HFF-Myc (cell line): Measurements from ENCODE around the gene CNKSR2.
"Not testable (repeated sequence)": the region's sequence is repeated elsewhere in the genome, so short reads cannot be mapped to it uniquely, and the experiment has no call there.

Experiments used
- DNase-seq: peaks from one replicate; pipeline ENCODE4 v3.0.0-alpha.2; 2011; ENCODE audit warnings: low read depth; ENCODE audit errors: extremely low read depth
- H3K4me3 ChIP-seq: replicated peaks from 2 replicates; pipeline ENCODE4 v1.5.1; 2011; ENCODE audit warnings: low read depth, mild to moderate bottlenecking, control low read depth, low read length
- CTCF ChIP-seq: IDR thresholded peaks from 2 replicates; pipeline ENCODE4 v1.5.1; 2012; ENCODE audit warnings: mild to moderate bottlenecking, low read depth, low read length, control low read depth; ENCODE audit errors: missing control alignments

Gene CNKSR2

GRCh38 chrX:21509912-21510311 lies 135.7 kb downstream of the CNKSR2 start:
- DNase-seq, result peak; percentile 41
- TF ChIP-seq CTCF, result no peak
- no peak overlapping the region for H3K4me3 ChIP-seq

GRCh38 chrX:21524008-21524407 lies 149.8 kb downstream of the CNKSR2 start:
- no peak for DNase-seq
- H3K4me3 ChIP-seq, result no peak overlapping the region
- no peak for TF ChIP-seq CTCF

- TF ChIP-seq CTCF, result no peak
- no peak overlapping the region for H3K4me3 ChIP-seq
- no peak for DNase-seq
Observed at GRCh38 chrX:21528076-21528475, 153.9 kb downstream of the CNKSR2 start.

- DNase-seq, result no peak
- no peak for TF ChIP-seq CTCF
- no peak overlapping the region for H3K4me3 ChIP-seq
Observed at GRCh38 chrX:21529771-21530170, 155.6 kb downstream of the CNKSR2 start.

- H3K4me3 ChIP-seq, DNase-seq: not testable (repeated sequence)
Observed at GRCh38 chrX:21544642-21545041, 170.4 kb downstream of the CNKSR2 start.

GRCh38 chrX:21559417-21559816 lies 185.2 kb downstream of the CNKSR2 start:
- TF ChIP-seq CTCF, result no peak
- no peak overlapping the region for H3K4me3 ChIP-seq
- DNase-seq, result no peak

- no peak for DNase-seq
- no peak overlapping the region for H3K4me3 ChIP-seq
- TF ChIP-seq CTCF, result no peak
Observed at GRCh38 chrX:21565025-21565424, 190.8 kb downstream of the CNKSR2 start.
